Gastroesophageal sphincter (tissue), 4 donors: ENCODE measurements around the gene TMEM184A. TPM values are rescaled to one million over a fixed set of nuclear protein-coding genes. Genes with fewer than 3 reads are reported as not detected.
A peak's percentile ranks its signal among the peaks of the same experiment; 100 is the strongest.

Experiments
- ATAC-seq: fragments of 150-250 bp; one replicate; pipeline ENCODE4 v1.9.1; 2016; ENCODE audit warnings: mild to moderate bottlenecking, moderate library complexity
- H3K27ac ChIP-seq, 4 donors: fragments of 200-600 bp; sonication (generic) in 3 of 4; 1 replicate in 3 of 4; 2 replicates in 1 of 4; pipeline ENCODE4 v1.5.1; 2016 to 2019
- H3K27me3 ChIP-seq: fragments of 200-600 bp; sonication (generic); one replicate; pipeline ENCODE4 v1.5.1; 2019
- H3K36me3 ChIP-seq, 2 donors: fragments of 200-600 bp; sonication (generic); one replicate each; pipeline ENCODE4 v1.5.1; 2019; ENCODE audit warnings: control low read depth in 1 of 2
- H3K4me1 ChIP-seq, 3 donors: fragments of 200-600 bp; sonication (generic); 1 replicate in 2 of 3; 2 replicates in 1 of 3; pipeline ENCODE4 v1.5.1; 2016 to 2019; ENCODE audit warnings: control low read depth in 2 of 3
- H3K4me3 ChIP-seq, 2 donors: fragments of 200-600 bp; sonication (generic); one replicate each; pipeline ENCODE4 v1.5.1; 2019; ENCODE audit warnings: mild to moderate bottlenecking in 1 of 2, moderate library complexity in 1 of 2
- H3K9me3 ChIP-seq, 3 donors: fragments of 200-600 bp; sonication (generic); one replicate each; pipeline ENCODE4 v1.5.1; 2017 to 2019; ENCODE audit warnings: control low read depth in 2 of 3
- CTCF ChIP-seq, 4 experiments: fragments of 200-600 bp in 2 of 4; fragments of 450-650 bp in 2 of 4; sonication (generic) in 1 of 4; IDR thresholded peaks; one replicate each; pipeline ENCODE4 v1.5.1; 2017 to 2019; ENCODE audit warnings: antibody characterized with exemption in 4 of 4, mild to moderate bottlenecking in 2 of 4, moderate library complexity in 2 of 4
- EP300 ChIP-seq: sonication (generic); formaldehyde crosslinking; IDR thresholded peaks from one replicate; pipeline ENCODE4 v1.6.1; 2017; ENCODE audit warnings: antibody characterized with exemption, mild to moderate bottlenecking
- POLR2A ChIP-seq, 2 donors: fragments of 450-650 bp; IDR thresholded peaks; one replicate each; pipeline ENCODE4 v1.6.1; 2017; ENCODE audit warnings: antibody characterized with exemption in 2 of 2, mild to moderate bottlenecking in 2 of 2, moderate library complexity in 1 of 2
- POLR2AphosphoS5 ChIP-seq: sonication (generic); formaldehyde crosslinking; IDR thresholded peaks from one replicate; pipeline ENCODE4 v1.6.1; 2017; ENCODE audit warnings: antibody characterized with exemption
- WGBS, 2 donors: methylation state at CpG; one replicate each; pipeline ENCODE4 v1.1.5; 2018; ENCODE audit warnings: low coverage in 1 of 2; 5-methylcytosine and 5-hydroxymethylcytosine counted together
- total RNA-seq, 4 donors: library from RNA; depleted of rRNA; stranded (reverse); fragments of >200 nt; gene quantifications; one replicate each; pipeline ENCODE4 v1.1.0, GENCODE V29; 2016

TMEM184A gene
- total RNA-seq, 4 donors from 2014 or later, result 0.15 to 1.5 (median 0.31) TPM; not detected in 1

GRCh38 chr7:1512781-1513656 is 43.0 kb downstream of the TMEM184A start:
- no peak overlapping the region for H3K4me3 ChIP-seq
- no peaks in the 10 kb centered on the region for H3K36me3 ChIP-seq
- peak overlapping the region in 3 of 4 donors; percentile 76 to 85 (median 81) for H3K27ac ChIP-seq
- peaks cover 0 to 13% (median 0%) of the 10 kb centered on the region in 3 donors for H3K4me1 ChIP-seq
- peaks cover 53% of the 10 kb centered on the region for H3K27me3 ChIP-seq
- TF ChIP-seq EP300 (no peak), CTCF (IDR thresholded peaks at IDR 0.05) (no peak), POLR2AphosphoS5 (peak; percentile 52), POLR2A (IDR thresholded peaks at IDR 0.05) (no peak)
- H3K9me3 ChIP-seq, result no peaks in the 10 kb centered on the region
- WGBS, 2 donors, result 65 to 87% methylated on average over 4 to 7 of the region's 35 CpGs
- peak; percentile 75 for ATAC-seq

GRCh38 chr7:1511444-1512422 is 44.3 kb downstream of the TMEM184A start:
- Histone ChIP-seq H3K27me3 (peaks cover 49% of the 10 kb centered on the region), H3K4me3 (no peak overlapping the region), H3K36me3 (no peaks in the 10 kb centered on the region), H3K27ac (no peak overlapping the region), H3K9me3 (no peaks in the 10 kb centered on the region), H3K4me1 (peaks cover 0 to 18% (median 0%) of the 10 kb centered on the region in 3 donors)
- TF ChIP-seq POLR2AphosphoS5 (no peak), EP300 (no peak), POLR2A (IDR thresholded peaks at IDR 0.05) (no peak), CTCF (IDR thresholded peaks at IDR 0.05) (no peak)
- no peak for ATAC-seq
- 71 to 81% methylated on average over 7 to 18 of the region's 30 CpGs for WGBS, 2 donors

- H3K36me3 ChIP-seq, result no peaks in the 10 kb centered on the region
- peaks cover 0 to 19% (median 0%) of the 10 kb centered on the region in 3 donors for H3K4me1 ChIP-seq
- H3K27me3 ChIP-seq, result peaks cover 40% of the 10 kb centered on the region
- TF ChIP-seq EP300, result no peak
- TF ChIP-seq POLR2A (IDR thresholded peaks at IDR 0.05), result no peak
- TF ChIP-seq POLR2AphosphoS5, result no peak
- TF ChIP-seq CTCF (IDR thresholded peaks at IDR 0.05), result no peak
- no peaks in the 10 kb centered on the region for H3K9me3 ChIP-seq
- no peak for ATAC-seq
- H3K27ac ChIP-seq, result no peak overlapping the region
- WGBS, 2 donors, result 62% methylated on average over 2 of the region's 16 CpGs; no CpG with 5 or more reads in 1 of the 2 donors
- H3K4me3 ChIP-seq, result no peak overlapping the region
These were observed 45.2 kb downstream of the TMEM184A start for GRCh38 chr7:1510780-1511154.

GRCh38 chr7:1509226-1509625 is 46.8 kb downstream of the TMEM184A start:
- no peaks in the 10 kb centered on the region for H3K9me3 ChIP-seq
- H3K27me3 ChIP-seq, result peaks cover 24% of the 10 kb centered on the region
- no peak for ATAC-seq
- no peak overlapping the region for H3K27ac ChIP-seq
- H3K4me3 ChIP-seq, result no peak overlapping the region
- WGBS, 2 donors, result 75 to 82% methylated on average over 11 to 14 of the region's 14 CpGs
- H3K36me3 ChIP-seq, result no peaks in the 10 kb centered on the region
- H3K4me1 ChIP-seq, result peaks cover 0 to 25% (median 0%) of the 10 kb centered on the region in 3 donors
- TF ChIP-seq CTCF (IDR thresholded peaks at IDR 0.05) (no peak), POLR2A (IDR thresholded peaks at IDR 0.05) (no peak), POLR2AphosphoS5 (no peak), EP300 (no peak)
